Occipital lobe (tissue), 2 donors: ENCODE data around the gene PARP16. TPM values are rescaled to one million over a fixed set of nuclear protein-coding genes. Genes with fewer than 3 reads are reported as not detected.

Source experiments
- DNase-seq: peaks from one replicate; lab custom pipeline; 2025; lab: John Stamatoyannopoulos, UW
- total RNA-seq: library from RNA; depleted of rRNA; stranded (reverse); fragments of >200 nt; gene quantifications from one replicate; pipeline ENCODE4 v1.2.3, GENCODE V29; 2014

The PARP16 gene
- total RNA-seq, 1 donor from 2014 or later, result 7.3 TPM

DNA sequence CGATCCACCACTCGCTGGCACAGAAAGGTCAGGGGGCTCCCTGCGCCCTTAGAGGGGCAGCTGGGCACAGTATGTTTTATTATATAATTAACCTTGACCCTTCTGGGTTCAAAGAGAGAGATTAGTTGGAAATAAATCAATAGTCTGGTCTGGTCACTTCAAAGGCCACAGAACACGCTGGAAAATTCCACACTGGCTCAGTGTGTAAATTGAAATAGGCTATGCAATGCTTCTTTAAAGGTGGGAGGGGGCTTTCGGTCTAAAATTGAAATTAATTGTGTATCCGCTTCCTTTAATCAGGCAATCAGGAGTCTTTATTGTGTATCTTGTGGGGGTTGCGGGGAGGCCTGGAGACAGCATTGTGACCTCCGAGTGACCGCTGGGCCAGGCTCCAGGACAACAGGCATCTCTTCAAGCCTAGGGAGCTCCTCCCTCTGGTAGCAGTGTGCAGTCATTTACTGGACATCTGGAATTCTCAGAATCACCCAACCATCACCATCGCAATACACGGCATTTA, 25.8 kb upstream of the PARP16 start:
- DNase-seq, result no peak

DNA sequence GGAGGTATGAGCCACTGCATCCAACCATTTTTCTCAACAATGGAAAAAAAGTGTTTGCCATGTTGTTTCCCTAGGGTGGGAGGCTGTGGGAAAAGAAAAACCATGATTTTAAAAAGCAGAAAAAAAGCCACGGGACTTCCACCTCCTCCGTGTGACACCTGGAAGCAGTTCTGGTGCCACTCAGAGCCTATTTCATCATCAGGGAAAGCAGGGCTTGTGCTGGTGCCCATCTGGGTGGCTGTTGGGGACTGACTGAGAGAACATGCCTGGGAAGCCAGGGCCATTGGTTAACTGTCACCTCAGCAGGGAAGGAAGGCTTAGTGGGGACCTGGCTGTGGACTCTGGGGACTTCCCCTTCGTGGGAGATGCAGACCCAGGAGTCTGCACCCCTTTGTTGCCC, 25.1 kb upstream of the PARP16 start:
- no peak for DNase-seq

DNA sequence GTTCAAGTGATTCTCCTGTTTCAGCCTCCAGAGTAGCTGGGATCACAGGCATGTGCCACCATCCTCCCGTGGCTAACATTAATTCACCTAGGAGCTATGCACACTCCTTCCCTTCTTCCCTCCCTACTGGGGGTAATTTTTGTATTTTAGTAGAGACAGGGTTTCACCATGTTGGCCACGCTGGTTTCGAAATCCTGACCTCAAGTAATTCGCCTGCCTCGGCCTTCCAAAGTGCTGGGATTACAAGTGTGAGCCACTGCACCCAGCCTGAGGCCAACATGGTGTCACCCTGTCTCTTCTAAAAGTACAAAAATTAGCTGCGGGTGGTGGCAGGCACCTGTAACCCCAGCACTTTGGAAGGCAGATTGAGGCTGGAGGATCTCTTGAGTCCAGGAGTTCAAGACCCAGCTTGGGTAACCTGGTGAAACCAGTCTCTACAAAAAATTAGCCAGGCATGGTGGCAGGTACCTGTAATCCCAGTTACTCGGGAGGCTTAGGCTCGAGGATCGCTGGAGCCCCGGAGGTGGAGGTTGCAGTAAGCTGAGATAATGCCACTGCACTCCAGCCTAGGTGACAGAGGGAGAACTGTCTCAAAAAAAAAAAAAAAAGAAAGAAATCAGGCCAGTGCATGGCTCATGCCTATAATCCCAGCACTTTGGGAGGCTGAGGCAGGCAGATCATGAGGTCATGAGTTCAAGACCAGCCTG, 23.9 kb upstream of the PARP16 start:
- no peak for DNase-seq

DNA sequence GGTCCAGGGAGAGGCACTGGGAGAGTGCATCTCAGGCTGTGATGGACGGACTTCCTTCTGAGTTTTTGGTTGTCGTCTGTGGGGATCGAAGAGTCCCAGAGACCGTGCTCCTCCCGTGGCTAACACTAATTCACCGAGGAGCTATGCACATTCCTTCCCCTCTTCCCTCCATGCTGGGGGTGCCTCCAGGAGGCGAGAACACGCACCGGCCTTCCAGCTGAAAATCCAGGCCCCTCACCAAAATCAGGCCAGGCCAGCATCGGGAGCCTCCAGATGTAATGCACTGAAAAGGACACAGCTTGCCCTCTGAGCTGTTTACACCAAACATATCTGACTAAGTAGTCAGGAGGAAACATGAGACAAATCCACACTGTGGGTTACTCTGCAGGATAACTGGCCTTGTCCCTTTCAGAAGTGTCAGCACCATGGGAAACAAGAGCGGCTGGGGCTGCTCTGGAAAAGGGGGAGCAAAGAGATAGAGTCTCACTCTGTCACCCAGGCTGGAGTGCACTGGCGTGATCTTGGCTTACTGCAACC, 23.3 kb upstream of the PARP16 start:
- no peak for DNase-seq

DNA sequence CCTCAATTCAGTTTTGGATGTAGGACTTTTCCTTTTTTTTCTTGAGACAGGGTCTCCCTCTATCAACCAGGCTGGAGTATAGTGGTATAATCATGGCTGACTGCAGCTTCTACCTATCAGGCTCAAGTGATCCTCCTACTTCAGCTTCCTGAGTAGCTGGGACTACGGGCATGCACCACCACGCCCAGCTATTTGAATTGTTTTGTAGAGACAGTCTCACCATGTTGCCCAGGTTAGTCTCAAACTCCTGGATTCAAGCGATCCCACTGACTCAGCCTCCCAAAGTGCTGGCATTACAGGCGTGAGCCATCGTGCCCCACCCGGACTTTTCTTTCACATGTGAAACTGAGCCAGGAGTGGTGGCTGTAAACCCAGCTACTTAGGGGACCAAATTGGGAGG, 21.3 kb upstream of the PARP16 start:
- no peak for DNase-seq

DNA sequence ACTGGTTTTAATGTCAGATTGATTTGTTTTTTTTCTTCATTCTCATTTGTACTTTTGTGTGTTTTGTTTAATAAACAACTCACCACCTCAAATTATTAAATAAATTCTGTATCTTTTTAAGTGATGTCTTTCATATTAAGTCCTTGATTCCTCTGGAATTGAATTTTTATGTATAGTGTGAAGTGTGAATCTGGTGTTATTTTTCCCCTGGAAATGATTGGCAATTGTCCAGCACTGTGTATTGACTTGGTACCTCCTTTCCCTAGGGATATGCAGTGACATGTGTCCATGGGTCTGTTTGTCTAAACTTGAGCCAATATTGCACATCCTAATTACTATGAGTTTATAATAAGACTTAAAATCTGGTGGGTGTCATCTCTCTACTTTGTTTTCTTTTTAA, 19.9 kb upstream of the PARP16 start:
- DNase-seq, result no peak

DNA sequence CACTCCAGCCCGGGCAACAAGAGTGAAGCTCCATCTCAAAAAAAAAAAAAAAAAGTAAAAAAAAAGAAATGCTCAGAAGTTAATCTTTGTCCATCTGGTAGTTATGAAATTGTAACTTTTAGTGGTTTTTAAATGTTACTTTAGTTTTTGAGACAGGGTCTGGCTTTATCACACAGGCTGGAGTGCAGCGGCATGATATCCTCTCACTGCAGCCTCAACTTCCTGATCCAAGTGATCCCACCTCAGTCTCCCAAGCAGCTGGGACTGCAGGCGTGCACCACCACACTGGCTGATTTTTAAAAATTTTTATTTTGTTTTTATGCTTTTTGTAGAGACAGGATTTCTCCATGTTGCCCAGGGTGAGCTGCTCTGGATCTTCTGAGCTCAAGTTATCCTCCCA, 19.1 kb upstream of the PARP16 start:
- no peak for DNase-seq

DNA sequence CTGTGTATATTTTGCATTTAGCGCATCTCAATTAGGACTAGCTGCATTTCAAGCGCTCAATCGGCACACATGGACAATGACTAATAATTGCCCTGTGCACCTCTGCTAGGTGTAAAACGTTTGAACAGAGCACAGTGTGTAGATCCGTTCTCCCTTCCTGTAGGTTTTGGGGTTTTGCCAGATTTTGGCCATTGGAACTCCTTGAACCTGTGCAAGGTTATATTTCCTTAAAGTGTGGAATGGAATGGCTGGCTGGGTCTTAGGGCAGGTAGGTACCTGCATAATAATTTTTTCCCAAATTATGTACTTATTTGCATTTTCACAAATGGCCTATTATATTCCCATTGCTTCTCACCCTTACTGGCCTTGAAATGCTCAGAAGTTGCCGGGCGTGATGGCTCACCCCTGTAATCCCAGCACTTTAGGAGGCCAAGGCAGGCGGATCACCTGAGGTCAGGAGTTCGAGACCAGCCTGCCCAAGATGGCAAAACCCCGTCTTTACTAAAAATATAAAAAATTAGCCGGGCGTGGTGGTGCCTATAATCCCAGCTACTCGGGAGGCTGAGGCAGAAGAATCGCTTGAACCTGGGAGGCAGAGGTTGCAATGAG, 18.6 kb upstream of the PARP16 start:
- DNase-seq, result no peak

DNA sequence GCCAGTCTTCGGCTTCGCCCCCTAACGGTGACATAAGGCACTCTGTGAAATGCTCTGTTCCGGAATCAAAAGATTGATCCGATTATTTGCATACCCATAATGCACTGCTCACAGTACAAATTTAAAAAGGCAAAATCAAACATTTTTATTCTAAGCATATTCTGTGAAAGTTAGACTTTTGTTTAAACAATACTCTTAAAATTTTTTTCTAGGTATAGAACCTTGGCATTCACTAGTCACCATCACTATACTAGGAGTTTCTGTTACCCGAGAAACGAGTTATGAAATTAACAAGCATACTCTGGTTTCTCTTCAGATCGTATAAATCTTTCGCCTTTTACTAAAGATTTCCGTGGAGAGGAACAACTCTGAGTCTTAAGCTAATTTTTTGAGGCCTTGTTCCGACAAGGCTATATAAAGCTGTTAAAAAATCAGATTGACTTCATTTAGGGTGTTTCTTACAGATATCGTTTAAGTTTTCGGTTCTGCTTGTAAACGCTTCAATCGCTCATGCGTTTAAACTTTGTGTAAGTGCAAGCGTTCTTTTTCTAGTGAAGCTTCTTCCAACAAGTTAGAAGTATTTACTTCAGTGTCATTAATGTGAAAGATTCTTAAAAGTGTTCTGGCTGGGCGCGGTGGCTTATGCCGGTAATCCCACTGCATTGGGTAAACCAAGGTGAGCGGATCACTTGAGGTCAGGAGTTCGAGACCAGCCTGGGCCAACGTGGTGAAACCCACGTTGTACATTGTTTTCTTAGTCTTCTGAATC, 17.9 kb upstream of the PARP16 start, which contains the start of gene RNU5B-1:
Gene RNU5B-1 (plus strand): TSS at position 297 of the 769 bp plus-strand sequence.
- peak; percentile 38 for DNase-seq

DNA sequence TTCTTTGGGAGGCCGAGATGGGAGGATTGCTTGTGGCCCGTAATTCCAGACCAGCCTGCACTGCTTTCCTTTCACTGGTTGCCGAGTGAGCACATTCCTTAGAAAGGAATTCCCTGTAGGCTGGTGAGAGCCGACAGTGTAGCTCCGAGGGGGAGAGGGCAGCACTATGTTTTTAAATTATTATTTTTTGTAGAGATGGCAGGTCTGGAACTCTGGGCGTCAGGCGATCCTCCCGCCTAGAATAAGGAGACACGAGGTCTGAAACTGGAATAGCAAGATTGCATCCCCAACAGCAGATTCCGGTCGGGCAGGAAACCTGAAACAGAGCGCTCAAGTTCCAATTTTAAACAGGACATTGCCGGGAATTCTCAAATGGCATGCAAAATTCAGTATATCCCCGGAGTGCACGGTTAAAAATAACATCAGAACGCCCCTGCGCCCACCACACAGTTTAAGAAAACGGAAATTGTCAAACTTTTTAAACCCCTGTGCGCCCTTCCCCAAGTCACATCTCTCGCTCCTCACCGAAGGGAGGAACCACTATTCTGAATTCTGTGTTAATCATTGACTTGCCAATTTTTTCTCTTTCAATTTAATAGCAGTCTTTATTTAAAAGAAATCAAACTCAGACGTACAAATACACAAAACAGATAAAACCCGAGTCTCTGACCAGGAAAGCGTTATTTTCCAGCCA, 17.2 kb upstream of the PARP16 start:
- peak; percentile 35 for DNase-seq

DNA sequence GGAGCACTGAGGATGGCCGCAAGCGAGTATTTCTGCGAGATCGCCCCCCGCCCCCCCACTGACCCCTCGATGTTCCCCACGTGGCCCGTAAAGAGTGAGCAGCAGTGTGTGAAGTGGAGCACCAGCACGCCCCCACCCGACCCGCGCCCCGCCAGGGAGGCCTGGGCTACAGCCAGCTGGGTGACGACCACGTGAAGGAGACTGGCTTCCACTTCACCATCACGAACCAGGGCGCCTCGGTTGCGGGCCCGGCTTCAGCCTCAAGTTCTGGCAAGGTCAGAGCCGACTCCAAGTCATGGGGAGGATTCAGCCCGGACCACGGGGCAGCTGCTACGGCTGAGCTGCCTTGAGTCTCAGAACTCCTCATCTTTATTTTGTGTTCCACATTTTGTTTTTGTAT, 15.4 kb upstream of the PARP16 start:
- DNase-seq, result no peak

DNA sequence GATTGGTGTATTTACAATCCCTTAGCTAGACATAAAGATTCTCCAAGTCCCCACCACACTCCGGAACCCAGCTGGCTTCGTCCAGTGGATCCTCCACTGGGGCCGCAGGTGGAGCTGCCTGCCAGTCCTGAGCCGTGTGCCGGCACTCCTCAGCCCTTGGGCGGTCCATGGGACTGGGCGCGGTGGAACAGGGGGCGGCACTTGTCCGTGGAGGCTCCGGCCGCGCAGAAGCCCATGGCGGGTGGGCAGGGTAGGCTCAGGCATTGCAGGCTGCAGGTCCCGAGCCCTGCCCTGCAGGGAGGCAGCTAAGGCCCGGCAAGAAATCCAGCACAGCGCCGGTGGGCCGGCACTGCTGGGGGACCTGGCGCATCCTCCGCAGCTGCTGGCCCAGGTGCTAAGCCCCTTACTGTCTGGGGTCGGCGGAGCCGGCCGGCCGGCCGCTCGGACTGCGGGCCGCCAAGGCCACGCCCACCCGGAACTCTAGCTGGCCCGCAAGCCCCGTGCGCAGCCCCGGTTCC, 14.3 kb upstream of the PARP16 start:
- DNase-seq, result no peak

DNA sequence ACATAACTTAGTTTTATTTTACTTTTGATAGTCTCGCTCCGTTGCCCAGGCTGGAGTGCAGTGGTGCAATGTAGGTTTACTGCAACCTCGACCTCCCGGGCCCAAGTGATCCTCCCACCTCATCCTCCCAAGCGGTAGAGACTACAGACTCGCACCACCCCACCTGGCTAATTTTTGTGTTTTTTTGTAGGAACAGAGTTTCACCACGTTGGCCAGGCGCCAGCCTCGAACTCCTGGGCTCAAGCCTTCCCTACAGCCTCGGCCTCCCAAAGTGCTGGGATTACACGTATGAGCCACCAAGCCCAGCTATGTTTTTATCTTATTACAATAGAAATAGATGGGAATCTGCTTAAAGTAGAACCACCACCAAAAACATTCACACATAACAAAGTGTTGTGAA, 12.0 kb upstream of the PARP16 start:
- DNase-seq, result no peak

DNA sequence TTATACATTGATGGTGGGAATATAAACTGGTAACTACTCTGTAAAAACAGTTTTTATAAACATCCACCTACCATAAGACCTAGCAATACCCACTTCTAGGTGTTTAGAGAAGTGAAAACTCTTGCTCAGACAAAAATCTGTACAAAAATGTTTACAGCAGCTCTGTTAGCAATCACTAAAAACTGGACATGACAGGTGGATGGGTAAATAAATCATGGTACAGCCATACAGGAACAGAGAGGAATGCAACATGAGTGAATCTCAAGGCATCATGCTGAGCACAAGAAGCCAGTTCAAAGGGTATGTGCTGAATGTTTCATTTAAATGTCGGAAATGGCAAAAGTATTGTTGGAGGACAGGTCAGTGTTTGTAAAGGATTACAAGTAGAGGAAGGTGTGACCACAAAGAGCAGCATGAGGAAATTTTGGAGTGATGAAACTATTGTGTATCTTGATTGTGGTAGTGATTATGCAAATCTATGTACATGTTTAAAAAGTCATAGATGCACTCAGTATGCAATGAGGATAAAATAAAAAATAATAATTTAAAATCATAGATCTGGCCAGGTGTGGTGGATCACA, 6.3 kb upstream of the PARP16 start:
- DNase-seq, result no peak

DNA sequence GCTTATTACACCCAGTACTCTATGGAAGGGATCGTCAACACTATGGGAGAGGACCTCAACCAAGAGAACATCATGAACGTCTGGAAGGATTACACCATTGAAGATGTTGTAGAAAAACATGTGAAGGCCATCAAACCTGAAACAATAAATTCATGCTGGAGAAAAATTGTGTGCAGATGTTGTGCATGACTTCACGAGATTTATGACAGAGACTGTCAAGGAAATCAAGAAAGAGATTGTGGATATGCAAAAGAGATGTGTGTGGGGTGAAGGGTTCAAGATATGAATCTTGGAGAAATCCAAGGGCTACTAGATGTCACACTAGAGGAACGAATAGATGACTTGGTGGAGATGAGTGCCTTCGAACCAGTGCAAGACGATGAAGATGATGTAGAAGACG, 3.5 kb upstream of the PARP16 start:
- no peak for DNase-seq

DNA sequence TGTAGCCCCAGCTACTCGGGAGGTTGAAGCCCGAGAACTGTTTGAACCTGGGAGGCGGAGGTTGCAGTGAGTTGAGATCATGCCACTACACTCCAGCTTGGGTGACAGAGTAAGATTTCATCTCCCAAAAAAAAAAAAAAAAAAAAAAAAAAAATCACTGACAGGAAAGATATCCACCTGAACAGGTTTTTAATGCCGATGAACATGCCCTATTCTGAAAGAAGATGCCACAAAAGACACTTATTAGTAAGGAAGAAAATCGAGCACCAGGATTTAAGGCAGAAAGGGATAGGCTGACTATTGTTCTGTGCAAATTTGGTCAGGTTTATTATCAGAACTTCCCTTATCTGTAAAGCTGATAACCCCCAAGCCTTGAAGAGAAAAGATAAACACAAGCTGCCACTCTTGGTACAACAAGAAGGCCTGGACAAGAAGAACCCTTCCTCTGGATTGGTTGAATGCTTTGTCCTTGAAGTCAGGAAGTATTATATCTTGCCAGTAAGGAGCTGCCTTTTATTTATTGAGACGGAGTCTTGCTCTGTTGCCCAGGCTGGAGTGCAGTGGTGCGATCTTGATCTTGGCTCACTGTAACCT, 2.7 kb upstream of the PARP16 start:
- DNase-seq, result no peak

DNA sequence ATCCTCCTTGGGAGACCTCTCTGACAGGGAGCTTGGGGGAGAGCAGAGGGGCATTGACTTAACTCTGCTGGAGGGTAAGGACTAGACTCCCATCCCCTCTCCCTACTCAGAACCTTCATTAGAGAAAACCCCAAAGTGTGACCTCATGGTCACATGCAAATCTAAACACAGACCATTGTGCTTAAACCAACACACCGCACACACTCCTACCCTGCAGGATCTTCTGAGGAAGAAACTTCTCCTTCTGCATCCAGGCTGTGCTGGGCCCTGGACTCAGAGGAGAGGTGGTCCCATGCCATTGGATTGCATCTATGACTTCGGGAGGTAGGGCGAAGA, 805 bp upstream of the PARP16 start:
- DNase-seq, result no peak

DNA sequence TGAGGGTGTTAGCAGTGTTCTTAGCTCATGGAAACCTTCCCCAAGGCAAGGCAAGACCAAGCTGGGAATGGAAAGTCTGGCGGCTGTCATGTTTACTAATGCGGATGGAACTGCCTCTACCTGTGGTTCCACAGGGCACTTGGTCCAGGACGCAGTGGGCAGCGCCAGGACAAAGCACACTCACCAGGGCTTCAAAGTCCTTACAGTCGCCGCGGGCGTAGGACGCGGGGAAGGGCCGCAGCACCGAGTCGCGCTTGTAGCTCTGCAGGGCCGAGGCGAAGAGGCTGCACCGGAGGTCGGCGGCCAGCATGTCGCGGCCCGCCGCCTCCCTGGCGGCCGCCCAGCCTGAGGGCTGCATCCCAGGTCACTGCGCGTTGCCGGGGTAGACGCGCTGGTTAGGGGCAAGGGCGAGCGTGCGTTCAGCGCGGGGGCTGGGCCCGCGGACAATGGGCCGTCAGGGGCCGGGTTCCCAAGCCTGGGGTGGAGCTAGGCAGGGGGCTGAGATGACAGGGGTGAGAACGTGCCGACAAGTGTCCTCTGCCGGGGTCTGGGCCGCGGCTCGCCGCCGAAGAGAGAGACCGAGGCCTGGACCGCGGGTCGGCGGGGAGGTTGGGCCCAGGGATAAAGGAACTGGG, 497 bp downstream of the PARP16 start:
- peak; percentile 45 for DNase-seq

DNA sequence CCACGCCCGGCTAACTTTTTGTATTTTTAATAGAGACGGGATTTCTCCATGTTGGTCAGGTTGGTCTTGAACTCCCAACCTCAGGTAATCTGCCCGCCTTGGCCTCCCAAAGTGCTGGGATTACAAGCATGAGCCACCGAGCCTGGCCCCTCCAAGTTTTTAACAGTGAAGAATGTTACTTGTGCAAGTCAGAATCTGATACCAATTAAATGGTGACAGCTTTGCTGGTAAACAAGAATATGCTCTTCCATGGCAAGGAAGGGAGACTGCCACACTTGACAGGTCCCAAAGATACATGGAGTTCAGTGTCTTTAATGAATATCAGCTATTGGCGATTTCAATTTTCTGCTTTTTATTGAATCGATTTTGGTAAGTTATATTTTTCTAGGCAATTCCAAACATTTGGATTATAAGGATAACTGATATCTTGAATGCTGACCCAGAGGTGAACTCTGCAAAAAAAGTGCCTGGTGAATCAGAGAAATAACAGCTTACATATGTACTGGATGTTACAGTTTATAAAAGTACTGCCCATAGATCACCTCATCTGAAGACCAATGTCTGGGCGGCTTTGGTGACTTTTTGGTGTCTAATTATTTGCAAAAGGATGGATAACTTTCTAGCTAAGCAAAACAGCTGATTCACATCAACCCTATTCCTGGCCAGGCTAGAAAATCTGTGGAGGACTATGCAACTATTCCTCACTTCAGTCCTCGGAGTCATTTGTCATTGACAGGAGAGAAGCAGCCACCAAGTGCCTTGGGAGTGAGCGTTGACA, 1.2 kb downstream of the PARP16 start:
- no peak for DNase-seq
